ENCODE data around the gene CRYBG1.
"Not testable (repeated sequence)": the region's sequence is repeated elsewhere in the genome, so short reads cannot be mapped to it uniquely, and the experiment has no call there.

Gene CRYBG1

GRCh38 chr6:106379951-106380350 is 19.4 kb downstream of the CRYBG1 start:
- no peak for DNase-seq

GRCh38 chr6:106380407-106380806 is 19.9 kb downstream of the CRYBG1 start:
- DNase-seq = no peak

- no peak for DNase-seq
Measured at GRCh38 chr6:106381223-106381622, 20.7 kb downstream of the CRYBG1 start.

GRCh38 chr6:106381881-106382280 is 21.4 kb downstream of the CRYBG1 start:
- no peak for DNase-seq

GRCh38 chr6:106383573-106383972 is 23.1 kb downstream of the CRYBG1 start:
- no peak for DNase-seq

- no peak for DNase-seq
Measured at GRCh38 chr6:106385530-106385929, 25.0 kb downstream of the CRYBG1 start.

GRCh38 chr6:106387875-106388274 is 27.4 kb downstream of the CRYBG1 start:
- DNase-seq = no peak

GRCh38 chr6:106390088-106390487 is 29.6 kb downstream of the CRYBG1 start:
- no peak for DNase-seq

- DNase-seq = no peak
Measured at GRCh38 chr6:106396426-106397220, 36.1 kb downstream of the CRYBG1 start.

GRCh38 chr6:106397431-106397830 is 36.9 kb downstream of the CRYBG1 start:
- no peak for DNase-seq

GRCh38 chr6:106398621-106399020 is 38.1 kb downstream of the CRYBG1 start:
- DNase-seq = no peak

- DNase-seq = not testable (repeated sequence)
Measured at GRCh38 chr6:106405044-106405443, 44.5 kb downstream of the CRYBG1 start.

- DNase-seq = no peak
Measured at GRCh38 chr6:106411056-106411455, 50.5 kb downstream of the CRYBG1 start.

- no peak for DNase-seq
Measured at GRCh38 chr6:106411643-106412200, 51.2 kb downstream of the CRYBG1 start.

- DNase-seq = no peak
Measured at GRCh38 chr6:106413016-106413415, 52.5 kb downstream of the CRYBG1 start.

- DNase-seq = no peak
Measured at GRCh38 chr6:106413722-106414121, 53.2 kb downstream of the CRYBG1 start.

- no peak for DNase-seq
Measured at GRCh38 chr6:106415921-106416320, 55.4 kb downstream of the CRYBG1 start.

- no peak for DNase-seq
Measured at GRCh38 chr6:106417572-106418147, 57.1 kb downstream of the CRYBG1 start.

- no peak for DNase-seq
Measured at GRCh38 chr6:106419900-106420613, 59.5 kb downstream of the CRYBG1 start.

GRCh38 chr6:106421496-106421895 is 61.0 kb downstream of the CRYBG1 start:
- DNase-seq = no peak

GRCh38 chr6:106422534-106422933 is 62.0 kb downstream of the CRYBG1 start:
- no peak for DNase-seq

GRCh38 chr6:106425382-106425781 is 64.9 kb downstream of the CRYBG1 start:
- DNase-seq = no peak

GRCh38 chr6:106426250-106426970 is 65.9 kb downstream of the CRYBG1 start:
- DNase-seq = no peak
